Kidney (tissue), 14 donors: ENCODE results near the gene VIT. TPM values are rescaled to one million over a fixed set of nuclear protein-coding genes. Genes with fewer than 3 reads are reported as not detected.

ENCODE experiments used
- DNase-seq, 5 donors: peaks; one replicate each; pipeline ENCODE4 v3.0.0-alpha.2; 2013 to 2020
- FAIRE-seq: peaks from 2 replicates; lab custom pipeline; 2012; peaks lifted over from hg19 to GRCh38; lab: Jason Lieb, UNC
- H3K27ac ChIP-seq, 2 donors: one replicate each; pipeline ENCODE4 v1.7.0; 2013; ENCODE audit warnings: low read depth in 2 of 2, low read length in 2 of 2, inconsistent platforms in 1 of 2
- H3K27me3 ChIP-seq: one replicate; pipeline ENCODE4 v1.7.1; 2013; ENCODE audit warnings: low read length, inconsistent platforms; ENCODE audit not compliant: control insufficient read depth, insufficient read depth
- H3K36me3 ChIP-seq, 3 donors: one replicate each; pipeline versions ENCODE4 v1.7.0 to v1.7.1; 2013; ENCODE audit warnings: low read length in 3 of 3, control low read depth in 1 of 3, inconsistent platforms in 1 of 3; ENCODE audit not compliant: insufficient read depth in 3 of 3, control insufficient read depth in 2 of 3
- H3K4me1 ChIP-seq, 3 donors: one replicate each; pipeline versions ENCODE4 v1.7.0 to v1.7.1; 2013; ENCODE audit warnings: low read length in 3 of 3, inconsistent platforms in 1 of 3, low read depth in 1 of 3; ENCODE audit not compliant: control insufficient read depth in 2 of 3, insufficient read depth in 2 of 3
- H3K4me3 ChIP-seq, 3 donors: one replicate each; pipeline versions ENCODE4 v1.7.0 to v1.8.1; 2013; ENCODE audit warnings: low read length in 3 of 3, control low read depth in 1 of 3, inconsistent platforms in 1 of 3
- H3K9ac ChIP-seq, 3 donors: one replicate each; pipeline versions ENCODE4 v1.7.0 to v1.7.1; 2013; ENCODE audit warnings: low read length in 3 of 3, control low read depth in 1 of 3, inconsistent platforms in 1 of 3
- H3K9me3 ChIP-seq, 3 donors: one replicate each; pipeline versions ENCODE4 v1.7.0 to v1.7.1; 2013; ENCODE audit warnings: low read length in 3 of 3, control low read depth in 1 of 3, inconsistent platforms in 1 of 3; ENCODE audit not compliant: control insufficient read depth in 2 of 3, insufficient read depth in 1 of 3
- CTCF ChIP-seq: IDR thresholded peaks from 3 replicates; pipeline ENCODE4 v1.5.1; 2012; ENCODE audit warnings: mild to moderate bottlenecking, moderate library complexity, borderline replicate concordance; ENCODE audit not compliant: insufficient read depth; ENCODE audit errors: extremely low read depth
- intact Hi-C: fragments of 100-400 bp; cut with DNase I; formaldehyde crosslinking; loops from one replicate; pipeline ENCODE4 v1.11.1; 2022
- polyA plus RNA-seq: library from polyadenylated mRNA; stranded (reverse); fragments of 350-450 nt; fragmentation: Illumina TruSeq; extraction: RNeasy Lipid Tissue Mini Kit (QIAGEN cat#74804); gene quantifications from one replicate; pipeline ENCODE4 v1.2.3, GENCODE V29; 2014; ENCODE audit warnings: low read depth, low replicate concordance; ENCODE audit not compliant: insufficient read depth
- total RNA-seq: library from RNA; stranded (reverse); fragmentation: NEBNext Ultra II Directional; extraction: Animal tissue kit (Norgen Biotek cat#: 25700); gene quantifications from one replicate; pipeline ENCODE4 v1.2.1, GENCODE V29; 2021
- donor health status: control.
- donor health status: control.
- donor health status: control.
- donor health status: control.
- donor health status: control.
- donor health status: DM: yes; HTN: yes; CAD: no.
- donor health status: Normal renal cell carcinoma (clear cell type).

VIT gene
- total and polyA plus RNA-seq, 2 donors from 2014 or later: 0.15 TPM; not detected in 1

GRCh38 chr2:36710858-36711515, 14.5 kb downstream of the VIT start:
- FAIRE-seq (no peak), DNase-seq (no peak)
- Histone ChIP-seq H3K27ac (no peak overlapping the region), H3K36me3 (no peaks in the 10 kb centered on the region), H3K4me1 (no peaks in the 10 kb centered on the region), H3K9ac (no peak overlapping the region), H3K4me3 (no peak overlapping the region), H3K27me3 (no peaks in the 10 kb centered on the region), H3K9me3 (peaks cover 0 to 8% (median 0%) of the 10 kb centered on the region in 3 donors)
- no peak for TF ChIP-seq CTCF
- intact Hi-C loops: no loop called here

GRCh38 chr2:36711741-36712314, 15.3 kb downstream of the VIT start:
- no peak overlapping the region for H3K27ac ChIP-seq
- FAIRE-seq: no peak

DNA sequence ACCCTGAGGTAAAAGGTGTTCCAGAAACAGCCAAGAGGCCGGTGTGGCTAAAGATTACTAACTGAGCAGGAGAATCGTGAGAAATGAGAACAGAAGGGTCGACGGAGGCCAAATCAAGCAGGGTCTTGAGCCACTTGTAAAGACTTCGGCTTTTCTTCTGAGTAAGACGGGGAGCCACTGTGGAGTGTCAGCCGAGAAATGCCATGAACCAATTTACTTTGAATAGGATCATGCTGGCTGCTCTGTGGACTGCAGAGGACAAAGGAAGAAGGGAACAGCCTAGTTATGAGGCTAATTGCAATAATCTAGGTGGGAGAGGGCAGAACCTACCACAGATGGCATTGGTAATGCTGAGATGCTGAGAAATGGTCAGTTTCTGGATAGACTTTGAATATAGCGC, 16.8 kb downstream of the VIT start:
- Histone ChIP-seq H3K36me3 (no peaks in the 10 kb centered on the region), H3K27ac (no peak overlapping the region), H3K4me1 (no peaks in the 10 kb centered on the region), H3K4me3 (no peak overlapping the region), H3K27me3 (no peaks in the 10 kb centered on the region), H3K9ac (no peak overlapping the region), H3K9me3 (peaks cover 0 to 8% (median 0%) of the 10 kb centered on the region in 3 donors)
- intact Hi-C loops: no loop called here
- DNase-seq (no peak), FAIRE-seq (no peak)
- no peak for TF ChIP-seq CTCF

More at GRCh38 chr2:36711741-36712314, 15.3 kb downstream of the VIT start:
- H3K9me3 ChIP-seq: peaks cover 0 to 8% (median 0%) of the 10 kb centered on the region in 3 donors
- no peaks in the 10 kb centered on the region for H3K4me1 ChIP-seq
- H3K4me3 ChIP-seq: no peak overlapping the region
- peak in 1 of 5 donors; percentile 9 for DNase-seq
- no peaks in the 10 kb centered on the region for H3K27me3 ChIP-seq
- H3K9ac ChIP-seq: no peak overlapping the region
- no peaks in the 10 kb centered on the region for H3K36me3 ChIP-seq
- TF ChIP-seq CTCF: no peak
- intact Hi-C loops: no loop called here
